ENCODE data around the gene RSL24D1.

The RSL24D1 gene

DNA sequence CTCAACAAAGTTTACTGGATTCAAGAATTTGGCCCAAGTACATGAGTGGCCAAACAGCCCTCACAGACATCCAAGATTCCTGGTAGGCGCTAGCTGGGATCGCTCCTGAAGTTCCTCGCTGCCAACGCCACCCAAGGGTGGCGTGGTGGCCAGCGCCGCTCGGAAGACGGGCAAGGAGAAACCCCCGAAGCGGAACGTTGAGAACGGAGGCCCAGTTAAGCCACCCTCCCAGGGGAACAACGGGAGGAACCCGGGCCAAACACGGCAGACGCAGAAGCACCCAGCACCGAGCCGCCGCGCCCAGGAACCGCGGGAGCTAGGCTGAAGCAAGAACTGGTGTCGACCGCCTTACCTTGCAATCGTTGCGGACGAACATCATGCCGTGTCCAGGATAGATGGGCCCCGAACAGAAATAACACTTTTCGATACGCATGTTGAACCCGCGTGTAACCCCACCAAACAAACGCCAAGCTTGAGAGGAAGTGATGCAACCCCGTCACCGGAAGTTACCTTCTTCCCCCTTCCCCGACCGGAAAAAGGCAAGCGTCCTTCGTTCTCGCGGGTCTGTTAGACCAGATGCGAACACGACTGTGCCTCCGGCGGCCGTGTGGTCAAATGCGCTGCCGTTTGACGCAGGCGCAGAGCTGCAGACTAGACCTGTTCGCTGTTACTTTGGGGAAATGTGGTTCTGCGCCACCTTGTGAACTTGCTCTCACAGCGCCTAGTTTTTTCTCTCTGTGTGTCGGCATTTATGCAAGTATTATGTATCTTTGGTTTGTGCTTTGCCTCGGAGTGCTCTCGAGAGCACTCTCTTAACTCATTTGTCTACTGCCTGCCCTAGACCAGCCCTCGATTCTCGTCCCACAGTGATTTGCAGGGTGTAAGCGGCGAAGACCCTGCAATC, at the start of gene RSL24D1:
Gene RSL24D1 (minus strand): TSS at position 484 of the 904 bp plus-strand sequence. CDS start 51 bp downstream, at position 433.
- DNase-seq: peak; percentile 98

DNA sequence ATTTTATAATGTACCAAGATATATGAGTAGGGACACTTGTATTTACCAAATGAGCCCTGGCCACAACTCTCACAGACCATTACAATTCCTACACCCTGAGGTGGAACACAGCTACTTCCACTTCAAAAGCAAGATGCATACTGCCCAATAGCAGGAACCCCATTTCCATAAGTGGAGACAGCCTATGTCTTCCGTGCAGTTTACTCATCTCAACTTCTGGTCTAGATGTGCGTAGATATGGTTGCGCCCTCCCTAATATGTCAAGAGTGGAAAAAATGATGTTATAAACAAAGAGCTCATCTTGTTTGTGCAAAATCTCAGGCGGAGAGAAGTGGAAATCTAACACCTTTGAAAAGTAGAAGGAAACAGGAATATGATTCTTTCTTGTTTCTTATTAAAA, 48.3 kb upstream of the RSL24D1 start:
- no peak for DNase-seq

- no peak for DNase-seq
Observed at GRCh38 chr15:55241891-55242290, 45.1 kb upstream of the RSL24D1 start.

GRCh38 chr15:55241186-55241585, 44.4 kb upstream of the RSL24D1 start:
- DNase-seq: no peak

- DNase-seq: peak; percentile 34
Observed at GRCh38 chr15:55240125-55240760, 43.5 kb upstream of the RSL24D1 start.

GRCh38 chr15:55239440-55240124, 42.8 kb upstream of the RSL24D1 start:
- DNase-seq: no peak

- DNase-seq: no peak
Observed at GRCh38 chr15:55238877-55239276, 42.1 kb upstream of the RSL24D1 start.

DNA sequence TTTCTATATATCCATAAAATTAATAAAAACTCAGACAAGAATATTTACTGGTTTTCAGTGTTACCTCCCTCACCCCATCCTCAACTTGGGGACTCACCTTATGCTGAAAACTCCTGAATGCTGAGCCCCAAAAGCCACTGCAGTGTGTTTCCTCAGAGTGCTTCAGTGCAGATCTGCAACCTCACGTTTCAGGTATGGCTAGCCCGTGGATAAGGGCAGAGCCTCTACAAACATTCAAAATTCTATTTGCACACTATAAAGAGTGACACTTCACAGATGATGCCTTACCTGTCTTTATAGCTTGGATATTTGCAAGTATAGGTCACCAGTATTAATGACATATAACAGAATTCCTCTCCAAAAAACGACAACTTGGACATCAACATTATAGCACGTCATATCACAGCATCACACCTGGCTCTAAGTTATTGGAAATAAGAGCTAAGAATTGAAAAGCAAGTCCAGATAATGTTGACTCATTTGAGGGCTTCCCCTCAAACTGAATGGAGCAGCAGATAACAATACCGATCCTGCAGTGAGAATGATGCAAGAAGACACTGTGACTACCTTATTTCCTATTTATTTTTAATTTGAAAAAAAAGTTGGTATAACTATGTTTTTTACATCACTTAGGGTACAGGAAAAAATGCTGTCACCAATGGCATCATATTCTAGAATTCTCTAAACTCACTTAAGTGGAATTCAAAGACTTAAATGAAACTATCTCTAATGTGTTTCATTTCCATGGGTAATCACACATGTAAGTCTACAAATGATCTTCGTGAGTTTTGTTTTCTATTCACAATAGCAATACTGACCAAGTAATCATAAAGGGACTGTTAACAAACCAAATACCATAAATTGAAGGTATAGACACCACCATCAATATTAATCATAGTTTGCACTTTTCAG, 40.7 kb upstream of the RSL24D1 start:
- DNase-seq: no peak

- DNase-seq: no peak
Observed at GRCh38 chr15:55235546-55236036, 38.9 kb upstream of the RSL24D1 start.

DNA sequence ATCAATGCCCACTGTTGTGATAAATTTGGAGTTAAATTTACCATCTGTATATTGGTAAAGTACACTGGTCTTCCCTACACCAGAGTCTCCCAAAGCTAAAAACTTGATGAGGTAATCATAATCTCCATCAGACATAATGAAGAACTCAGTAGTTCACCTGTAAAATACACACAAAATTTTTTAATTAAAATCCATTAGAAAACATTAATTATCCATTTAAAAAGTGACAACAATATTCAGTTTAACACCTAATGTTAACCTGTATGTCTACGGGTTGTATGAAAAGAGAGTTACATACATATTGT, 38.0 kb upstream of the RSL24D1 start:
- no peak for DNase-seq

GRCh38 chr15:55234104-55234799, 37.5 kb upstream of the RSL24D1 start:
- no peak for DNase-seq

GRCh38 chr15:55231455-55231854, 34.7 kb upstream of the RSL24D1 start:
- no peak for DNase-seq

- DNase-seq: no peak
Observed at GRCh38 chr15:55230953-55231352, 34.2 kb upstream of the RSL24D1 start.

- DNase-seq: no peak
Observed at GRCh38 chr15:55230051-55230670, 33.4 kb upstream of the RSL24D1 start.

- no peak for DNase-seq
Observed at GRCh38 chr15:55226127-55226526, 29.4 kb upstream of the RSL24D1 start.

DNA sequence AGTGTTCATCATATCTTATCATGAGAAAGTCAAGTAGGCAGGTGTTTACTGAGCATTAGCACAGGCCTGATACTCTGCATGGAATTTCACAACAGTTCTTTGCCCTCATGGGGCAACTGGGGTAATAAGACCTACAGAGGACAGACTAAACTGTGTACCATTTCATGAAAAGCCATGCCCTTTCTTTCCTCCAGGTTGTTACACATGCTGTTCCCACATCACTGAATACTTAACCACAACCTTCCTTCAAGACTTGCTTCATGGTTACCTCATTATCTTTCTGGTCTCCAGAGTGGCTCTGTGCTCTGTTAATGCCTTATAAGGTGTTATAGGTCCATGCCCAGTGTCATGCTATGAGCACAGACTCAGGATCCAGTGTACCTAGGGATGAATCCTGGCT, 28.2 kb upstream of the RSL24D1 start:
- DNase-seq: peak; percentile 47

DNA sequence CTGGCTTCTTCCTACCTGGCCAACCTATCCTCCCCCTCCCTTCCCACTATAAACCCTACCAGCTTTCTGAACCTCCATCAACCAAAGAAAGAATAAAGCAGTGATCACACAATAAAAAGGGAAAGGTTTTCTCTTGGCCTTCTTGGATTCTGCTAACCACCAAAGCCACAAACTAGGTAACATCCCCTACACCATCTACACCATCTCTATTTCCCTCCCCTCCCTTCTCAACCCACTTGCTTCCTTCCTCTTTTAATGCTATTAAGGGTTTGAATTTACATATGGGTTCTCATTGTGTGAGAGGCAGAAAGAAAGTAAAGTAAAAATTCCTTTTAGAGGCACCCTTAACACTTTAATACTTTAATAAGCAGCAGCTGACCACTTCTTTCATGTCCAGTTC, 25.8 kb upstream of the RSL24D1 start:
- peak; percentile 35 for DNase-seq

- peak; percentile 38 for DNase-seq
Observed at GRCh38 chr15:55221090-55222011, 24.6 kb upstream of the RSL24D1 start.

DNA sequence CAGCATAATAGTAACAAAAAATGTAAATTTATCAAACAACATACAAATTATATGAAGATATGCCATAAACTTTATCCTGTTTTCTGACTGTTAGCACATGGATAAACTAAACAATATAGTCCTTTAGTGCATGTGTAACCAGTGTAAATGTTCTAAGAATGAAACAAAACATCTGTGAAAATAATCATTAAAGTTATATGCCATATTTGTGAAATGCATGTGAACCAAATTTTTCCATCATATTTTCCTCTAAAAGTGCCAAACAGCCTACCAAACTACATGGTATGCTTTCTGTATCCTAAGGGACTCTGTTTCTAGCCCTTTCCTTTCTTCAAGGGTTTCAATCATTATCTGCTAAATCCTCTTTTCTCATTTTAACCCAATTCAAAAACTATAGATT, 23.9 kb upstream of the RSL24D1 start:
- DNase-seq: no peak

DNA sequence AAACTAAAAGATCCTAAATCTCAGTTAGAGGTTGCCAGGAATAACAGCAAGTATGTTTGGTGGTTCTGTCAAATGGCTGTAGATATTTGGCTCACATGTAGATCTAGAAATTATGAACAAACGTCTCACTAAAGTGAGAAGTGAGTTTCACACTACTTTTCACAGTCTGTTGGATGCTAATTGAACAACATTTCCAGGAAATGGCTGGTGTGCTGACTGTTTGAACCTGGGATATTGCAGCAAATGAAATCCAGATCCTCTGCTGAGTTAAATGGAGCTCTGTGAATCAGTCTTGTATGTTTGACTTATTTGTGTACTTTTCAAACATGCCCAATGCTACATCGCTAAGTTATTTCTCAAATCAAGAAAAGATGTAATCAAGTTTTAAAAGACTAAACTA, 21.3 kb upstream of the RSL24D1 start:
- peak; percentile 18 for DNase-seq
